NB4 (cell line): ENCODE data around the gene MICAL2.

Experiments
- CTCF ChIP-seq: IDR thresholded peaks from one replicate; pipeline ENCODE4 v1.5.1; 2012; ENCODE audit warnings: low read depth, low read length
- MYC ChIP-seq: IDR thresholded peaks from 2 replicates; pipeline ENCODE4 v1.6.1; 2011; ENCODE audit warnings: low read depth, low read length
- POLR2A ChIP-seq: IDR thresholded peaks from 2 replicates; pipeline ENCODE4 v1.6.1; 2011; ENCODE audit warnings: mild to moderate bottlenecking; ENCODE audit not compliant: insufficient read length; ENCODE audit errors: extremely low read depth

- TF ChIP-seq CTCF (no peak), MYC (0 out of 2 replicates have a peak, but pooled peaks have one; percentile 12), POLR2A (no peak)
These were observed 49.1 kb downstream of the MICAL2 start for GRCh38 chr11:12159351-12160099.
